Spinal cord (tissue), 10 donors: ENCODE data around the gene THADA. TPM values are rescaled to one million over a fixed set of nuclear protein-coding genes. Genes with fewer than 3 reads are reported as not detected.

Experiments
- DNase-seq, 6 donors: peaks; one replicate each; pipeline versions ENCODE4 v3.0.0 to v3.0.0-alpha.2; 2013 to 2015; ENCODE audit warnings: low spot score in 6 of 6, low read depth in 4 of 6
- H3K27ac ChIP-seq: one replicate; pipeline ENCODE4 v1.5.1; 2013; ENCODE audit warnings: low read depth, low read length, control low read depth
- H3K27me3 ChIP-seq: one replicate; pipeline ENCODE4 v1.6.1; 2013; ENCODE audit warnings: low read length; ENCODE audit not compliant: control insufficient read depth, insufficient read depth
- H3K36me3 ChIP-seq: one replicate; pipeline ENCODE4 v1.6.1; 2013; ENCODE audit warnings: low read length; ENCODE audit not compliant: control insufficient read depth, insufficient read depth
- H3K4me1 ChIP-seq: one replicate; pipeline ENCODE4 v1.6.1; 2013; ENCODE audit warnings: low read length; ENCODE audit not compliant: control insufficient read depth, insufficient read depth
- H3K4me3 ChIP-seq: one replicate; pipeline ENCODE4 v1.5.1; 2013; ENCODE audit warnings: low read depth, low read length, control low read depth
- H3K9me3 ChIP-seq: one replicate; pipeline ENCODE4 v1.6.1; 2013; ENCODE audit warnings: low read length; ENCODE audit not compliant: control insufficient read depth, insufficient read depth
- WGBS: methylation state at CpG from one replicate; pipeline ENCODE4 v1.1.5; 2013; ENCODE audit warnings: missing lambda C conversion rate; ENCODE audit not compliant: insufficient coverage; 5-methylcytosine and 5-hydroxymethylcytosine counted together
- polyA plus RNA-seq, 2 donors: library from polyadenylated mRNA; unstranded; fragments of 120-200 nt; gene quantifications; one replicate each; pipeline ENCODE4 v1.2.1, GENCODE V29; 2013; ENCODE audit not compliant: insufficient read length in 2 of 2
- total RNA-seq, 2 donors: library from RNA; depleted of rRNA in 1 of 2; stranded (reverse); fragments of 120-200 nt in 1 of 2; fragments of >200 nt in 1 of 2; gene quantifications; one replicate each; pipeline versions ENCODE4 v1.2.3 to v1.2.4, GENCODE V29; 2013 to 2014
- donor health status: healthy.

THADA gene
- total and polyA plus RNA-seq, 4 donors = 16.5 to 44.8 (median 21.5) TPM

DNA sequence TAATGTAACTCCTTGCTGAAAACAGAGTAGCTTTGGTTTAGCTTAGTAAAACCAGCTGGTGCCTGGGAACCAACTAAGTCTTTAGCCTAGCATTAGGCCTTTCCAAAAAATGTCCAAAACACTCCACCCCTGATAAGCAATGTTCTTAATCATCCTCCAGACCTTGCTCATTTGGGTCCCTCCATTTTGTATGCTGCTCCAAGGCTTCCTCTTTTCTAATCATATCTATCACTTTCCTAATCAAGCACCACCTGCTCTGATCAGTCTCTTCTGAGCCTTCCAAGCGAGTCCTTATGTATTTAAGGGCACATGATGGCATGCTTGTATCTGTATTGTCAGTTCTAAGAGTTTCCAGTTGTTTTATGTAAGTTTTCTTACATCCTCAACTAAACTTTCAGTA, 23.6 kb downstream of the THADA start:
- Histone ChIP-seq H3K4me1 (no peaks in the 10 kb centered on the region), H3K27ac (no peak overlapping the region), H3K9me3 (no peaks in the 10 kb centered on the region), H3K36me3 (peaks cover 21% of the 10 kb centered on the region), H3K27me3 (no peaks in the 10 kb centered on the region), H3K4me3 (no peak overlapping the region)
- no CpG with 5 or more reads among the region's 1 CpG for WGBS
- DNase-seq = no peak

DNA sequence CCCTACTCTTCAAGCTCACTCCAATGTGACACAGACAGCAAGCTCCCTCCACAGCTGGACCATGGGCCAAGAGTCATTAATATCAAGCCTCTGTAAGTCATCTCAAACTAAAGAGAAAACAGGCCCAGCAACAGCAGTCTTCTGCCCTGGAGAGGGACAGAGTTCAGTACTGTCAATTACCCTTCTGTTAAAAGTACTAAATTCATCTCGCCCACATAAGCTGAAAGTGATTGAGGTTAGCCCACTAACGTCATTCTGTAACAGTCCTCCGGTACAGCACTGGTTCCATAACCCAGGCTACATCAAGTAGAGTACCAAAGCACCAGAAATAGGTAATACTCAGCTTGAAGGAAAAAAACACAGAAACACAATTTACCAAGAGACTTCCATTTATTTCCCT, 25.9 kb downstream of the THADA start:
- Histone ChIP-seq H3K9me3 (no peaks in the 10 kb centered on the region), H3K4me3 (no peak overlapping the region), H3K27me3 (no peaks in the 10 kb centered on the region), H3K36me3 (peaks cover 20% of the 10 kb centered on the region), H3K4me1 (no peaks in the 10 kb centered on the region), H3K27ac (no peak overlapping the region)
- WGBS = 94% methylated on average over 3 of the region's 3 CpGs
- no peak for DNase-seq

DNA sequence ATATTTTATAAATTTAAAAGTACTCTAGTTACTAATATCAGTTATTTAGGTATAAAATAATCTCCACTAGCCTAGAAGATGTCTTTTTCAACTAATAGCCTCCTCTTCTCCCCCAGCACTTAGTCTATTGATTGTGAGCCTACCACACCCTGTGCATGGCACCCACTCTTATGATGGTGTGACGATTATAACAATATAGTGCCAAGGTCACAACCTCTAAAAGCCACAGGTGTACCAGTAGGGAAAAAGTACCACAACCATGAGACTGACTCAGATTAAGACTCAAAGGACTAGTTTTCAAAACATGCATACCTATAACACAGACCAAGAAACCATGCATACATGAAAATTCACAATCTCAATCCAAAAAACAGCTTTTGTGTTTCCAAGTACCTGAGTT, 27.6 kb downstream of the THADA start:
- Histone ChIP-seq H3K27ac (no peak overlapping the region), H3K36me3 (peaks cover 20% of the 10 kb centered on the region), H3K4me1 (no peaks in the 10 kb centered on the region), H3K9me3 (no peaks in the 10 kb centered on the region), H3K27me3 (no peaks in the 10 kb centered on the region), H3K4me3 (no peak overlapping the region)
- WGBS = 100% methylated on average over 1 of the region's 1 CpG
- no peak for DNase-seq

DNA sequence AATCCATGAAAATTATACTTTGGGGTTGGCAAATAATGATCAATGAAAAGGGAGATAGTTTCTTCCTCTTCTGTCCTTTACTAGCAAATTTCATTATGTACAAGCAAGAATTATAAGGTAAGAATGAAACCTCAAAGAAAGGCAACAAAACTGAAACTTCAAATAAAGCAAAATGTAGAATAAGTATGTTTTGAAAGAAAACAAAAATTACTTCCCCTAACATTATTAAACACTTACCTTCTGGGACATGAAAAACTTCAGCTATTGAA, 29.4 kb downstream of the THADA start:
- H3K27ac ChIP-seq = no peak overlapping the region
- H3K4me1 ChIP-seq = no peaks in the 10 kb centered on the region
- DNase-seq = no peak
- no peaks in the 10 kb centered on the region for H3K9me3 ChIP-seq
- H3K4me3 ChIP-seq = no peak overlapping the region
- H3K27me3 ChIP-seq = no peaks in the 10 kb centered on the region
- peaks cover 15% of the 10 kb centered on the region for H3K36me3 ChIP-seq

DNA sequence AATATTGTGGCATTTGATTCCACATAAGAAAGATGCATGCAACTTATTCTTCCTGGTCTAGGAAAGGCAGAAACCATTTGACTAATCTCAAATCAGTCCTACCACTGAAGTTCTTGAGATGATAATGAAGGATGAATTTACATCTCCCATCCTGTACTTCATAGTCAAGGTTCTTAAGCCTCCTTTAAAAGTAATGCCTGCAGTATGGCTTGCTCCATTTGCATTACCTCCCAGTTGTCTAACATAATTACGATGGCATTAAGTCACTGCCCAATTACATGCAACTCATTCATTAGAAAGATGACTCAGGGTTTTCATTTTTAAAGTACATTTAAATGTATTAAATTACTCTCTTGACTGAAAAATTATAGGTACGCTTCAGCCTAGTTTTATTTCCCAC, 32.2 kb downstream of the THADA start:
- WGBS = no CpG with 5 or more reads among the region's 2 CpGs
- Histone ChIP-seq H3K27ac (no peak overlapping the region), H3K36me3 (peaks cover 11% of the 10 kb centered on the region)

DNA sequence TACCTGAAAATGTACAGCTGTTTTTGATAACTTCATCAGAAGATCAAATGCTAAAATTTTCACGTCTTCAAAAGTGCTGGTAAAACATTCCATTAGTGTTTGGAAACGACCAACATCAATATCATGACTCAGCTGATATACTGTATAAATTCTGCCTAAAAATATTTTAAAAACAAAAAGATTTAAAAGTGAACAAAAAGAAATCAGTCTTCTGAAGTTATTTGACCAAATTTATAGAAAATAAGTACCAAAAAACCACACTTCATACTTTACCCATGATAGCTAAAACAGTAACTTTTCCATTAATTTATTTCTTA, 35.6 kb downstream of the THADA start:
- Histone ChIP-seq H3K27me3 (no peaks in the 10 kb centered on the region), H3K27ac (no peak overlapping the region), H3K4me1 (no peaks in the 10 kb centered on the region), H3K36me3 (peaks cover 9% of the 10 kb centered on the region), H3K9me3 (no peaks in the 10 kb centered on the region), H3K4me3 (no peak overlapping the region)
- WGBS = no CpG with 5 or more reads among the region's 2 CpGs
- no peak for DNase-seq

More for the DNA sequence above, 32.2 kb downstream of the THADA start:
- Histone ChIP-seq H3K9me3 (no peaks in the 10 kb centered on the region), H3K27me3 (no peaks in the 10 kb centered on the region), H3K4me1 (no peaks in the 10 kb centered on the region), H3K4me3 (no peak overlapping the region)
- DNase-seq = no peak

DNA sequence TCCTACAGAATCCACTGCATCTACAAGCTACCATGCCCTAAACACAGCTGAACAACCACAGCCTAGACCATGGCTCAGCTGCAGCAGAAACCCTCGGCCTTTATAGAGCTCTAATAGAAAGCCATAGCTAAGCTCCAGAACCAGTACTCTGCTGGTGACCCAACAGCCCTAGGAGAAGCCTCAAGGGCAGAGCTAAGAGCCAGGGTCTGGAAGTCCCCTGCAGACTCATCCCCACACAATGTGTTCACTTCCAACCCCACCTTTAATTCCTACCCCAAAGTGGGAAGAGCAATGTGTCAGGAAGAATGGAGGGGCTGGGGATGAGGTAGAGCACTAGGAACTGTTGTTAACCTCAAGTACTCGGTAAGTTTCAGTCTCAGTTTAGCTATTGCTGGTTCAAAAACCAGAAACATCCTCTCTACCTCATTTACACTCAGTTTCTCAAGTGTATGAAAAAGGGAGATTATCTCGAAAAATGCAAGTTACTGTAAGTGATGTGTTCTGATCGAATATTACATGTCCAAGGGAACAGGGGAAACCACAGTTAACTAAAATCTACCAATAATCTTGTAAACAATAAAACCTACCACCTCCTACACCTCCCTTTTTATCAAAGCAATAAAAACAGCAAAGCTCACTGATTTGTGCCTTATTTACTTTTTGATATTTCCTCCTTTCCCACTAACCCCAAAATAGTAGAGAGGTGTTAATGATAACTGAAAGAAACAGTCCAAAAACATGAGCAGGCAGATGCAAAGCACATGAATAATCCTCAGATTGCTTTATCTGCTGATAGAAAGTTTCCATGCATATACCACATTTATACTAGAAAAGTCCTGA, 36.2 kb downstream of the THADA start:
- H3K9me3 ChIP-seq = no peaks in the 10 kb centered on the region
- no peaks in the 10 kb centered on the region for H3K27me3 ChIP-seq
- H3K4me1 ChIP-seq = no peaks in the 10 kb centered on the region
- DNase-seq = no peak
- H3K4me3 ChIP-seq = no peak overlapping the region
- no peak overlapping the region for H3K27ac ChIP-seq
- peaks cover 6% of the 10 kb centered on the region for H3K36me3 ChIP-seq
- 100% methylated on average over 1 of the region's 4 CpGs for WGBS

DNA sequence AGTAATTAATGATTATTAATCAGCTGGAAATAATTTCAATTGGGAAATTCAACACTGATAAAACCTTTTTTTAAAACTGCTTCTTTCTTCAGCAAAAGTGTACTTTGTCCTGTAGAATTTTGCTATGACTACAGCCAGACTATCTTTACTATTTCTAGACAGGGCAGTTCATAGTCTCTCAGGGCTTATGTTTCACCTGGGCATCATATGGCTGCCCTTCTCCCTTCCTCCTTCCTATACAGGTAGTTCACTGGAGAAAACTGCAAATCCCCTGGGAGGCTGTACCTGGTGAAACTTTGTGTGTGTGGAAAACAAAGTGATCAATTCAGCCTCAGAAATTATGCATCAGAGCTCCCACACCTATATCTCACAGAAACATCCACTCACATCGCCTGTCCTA, 38.6 kb downstream of the THADA start:
- no peaks in the 10 kb centered on the region for H3K27me3 ChIP-seq
- no peaks in the 10 kb centered on the region for H3K4me1 ChIP-seq
- WGBS = no CpG with 5 or more reads among the region's 1 CpG
- DNase-seq = no peak
- H3K36me3 ChIP-seq = peaks cover 6% of the 10 kb centered on the region
- H3K4me3 ChIP-seq = no peak overlapping the region
- H3K9me3 ChIP-seq = no peaks in the 10 kb centered on the region
- H3K27ac ChIP-seq = no peak overlapping the region

DNA sequence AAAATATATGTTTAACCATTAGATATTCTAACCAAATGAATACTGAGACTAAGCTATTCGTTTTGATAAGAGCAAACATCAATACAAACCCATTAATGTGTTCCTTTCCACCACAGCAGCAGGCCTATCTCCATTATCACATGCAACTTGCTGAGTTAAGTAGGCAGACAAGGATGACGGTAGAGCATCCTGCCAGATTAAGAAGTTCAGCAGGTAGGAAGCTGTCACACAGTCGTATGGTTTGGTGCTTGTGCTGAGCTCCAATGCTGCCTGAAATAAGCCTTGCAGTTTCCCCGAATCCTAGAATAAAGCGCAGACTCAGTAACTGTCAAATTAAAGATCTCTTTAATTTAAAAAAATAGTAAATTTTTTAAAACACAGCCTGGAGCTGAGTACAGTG, 39.6 kb downstream of the THADA start:
- H3K4me3 ChIP-seq = no peak overlapping the region
- H3K36me3 ChIP-seq = peaks cover 10% of the 10 kb centered on the region
- DNase-seq = no peak
- H3K27ac ChIP-seq = no peak overlapping the region
- no peaks in the 10 kb centered on the region for H3K4me1 ChIP-seq
- H3K9me3 ChIP-seq = no peaks in the 10 kb centered on the region
- no peaks in the 10 kb centered on the region for H3K27me3 ChIP-seq
- 94% methylated on average over 2 of the region's 5 CpGs for WGBS

DNA sequence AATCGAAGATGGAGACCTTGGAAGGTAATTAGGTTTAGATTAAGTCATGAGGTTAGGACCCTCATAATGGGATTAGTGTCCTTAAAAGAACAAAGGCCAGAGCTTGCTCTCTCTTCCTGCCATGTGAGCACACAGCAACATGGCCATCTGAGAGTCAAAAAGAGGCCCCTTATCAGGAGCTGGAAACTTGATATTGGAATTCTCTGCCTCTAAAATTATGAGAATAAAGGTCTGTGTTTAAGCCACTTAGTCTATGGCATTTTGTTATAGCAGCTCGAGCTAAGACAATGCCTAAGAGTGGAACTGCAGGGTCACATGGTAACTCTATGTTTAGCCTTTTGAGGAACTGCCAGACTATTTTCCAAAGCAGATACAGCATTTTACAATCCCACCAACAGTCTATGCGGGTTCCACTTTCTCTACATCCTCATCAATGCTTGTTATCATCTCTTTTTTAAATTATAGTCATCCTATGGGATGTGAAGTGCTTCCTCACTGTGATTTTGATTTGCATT, 42.4 kb downstream of the THADA start:
- no peak for DNase-seq
- no CpG with 5 or more reads among the region's 3 CpGs for WGBS
- Histone ChIP-seq H3K36me3 (peaks cover 7% of the 10 kb centered on the region), H3K27me3 (no peaks in the 10 kb centered on the region), H3K9me3 (no peaks in the 10 kb centered on the region), H3K4me1 (no peaks in the 10 kb centered on the region), H3K27ac (no peak overlapping the region), H3K4me3 (no peak overlapping the region)
